Sigmoid colon (tissue), 7 donors: ENCODE results near the gene RPL10A. TPM values are rescaled to one million over a fixed set of nuclear protein-coding genes. Genes with fewer than 3 reads are reported as not detected.
A peak's percentile ranks its signal among the peaks of the same experiment; 100 is the strongest.

Source experiments
- DNase-seq: peaks from one replicate; pipeline ENCODE4 v3.0.0-alpha.2; 2019
- H3K27ac ChIP-seq, 4 donors: fragments of 200-600 bp; sonication (generic); one replicate each; pipeline ENCODE4 v1.5.1; 2016 to 2019; ENCODE audit warnings: mild to moderate bottlenecking in 1 of 4
- H3K27me3 ChIP-seq, 3 donors: fragments of 200-600 bp; sonication (generic); one replicate each; pipeline ENCODE4 v1.5.1; 2019; ENCODE audit warnings: mild to moderate bottlenecking in 1 of 3
- H3K36me3 ChIP-seq, 4 donors: fragments of 200-600 bp; sonication (generic); one replicate each; pipeline ENCODE4 v1.5.1; 2016 to 2019
- H3K4me1 ChIP-seq, 4 donors: fragments of 200-600 bp; sonication (generic); one replicate each; pipeline ENCODE4 v1.5.1; 2017 to 2019
- H3K4me3 ChIP-seq, 4 donors: fragments of 200-600 bp; sonication (generic); one replicate each; pipeline ENCODE4 v1.5.1; 2017 to 2019; ENCODE audit warnings: mild to moderate bottlenecking in 2 of 4, moderate library complexity in 1 of 4
- H3K9me3 ChIP-seq, 4 donors: fragments of 200-600 bp in 3 of 4; sonication (generic) in 3 of 4; one replicate each; pipeline versions ENCODE4 v1.5.1 to v1.6.1; 2013 to 2019
- CTCF ChIP-seq, 4 experiments: fragments of 450-650 bp in 3 of 4; fragments of 200-600 bp in 1 of 4; IDR thresholded peaks; one replicate each; pipeline ENCODE4 v1.5.1; 2016 to 2019; ENCODE audit warnings: antibody characterized with exemption in 4 of 4, mild to moderate bottlenecking in 3 of 4, moderate library complexity in 2 of 4
- EP300 ChIP-seq, 4 donors: sonication (generic); formaldehyde crosslinking; IDR thresholded peaks; one replicate each; pipeline ENCODE4 v1.6.1; 2017; ENCODE audit warnings: antibody characterized with exemption in 4 of 4
- POLR2A ChIP-seq, 2 donors: fragments of 450-650 bp; IDR thresholded peaks; one replicate each; pipeline ENCODE4 v1.6.1; 2016; ENCODE audit warnings: antibody characterized with exemption in 2 of 2, mild to moderate bottlenecking in 2 of 2, moderate library complexity in 2 of 2
- POLR2AphosphoS5 ChIP-seq, 4 donors: sonication (generic); formaldehyde crosslinking; IDR thresholded peaks; one replicate each; pipeline ENCODE4 v1.6.1; 2017; ENCODE audit warnings: antibody characterized with exemption in 4 of 4
- WGBS, 2 donors: extraction: QIAGEN DNeasy Blood & Tissue Kit; methylation state at CpG; one replicate each; pipeline ENCODE4 v1.1.7; 2013; 5-methylcytosine and 5-hydroxymethylcytosine counted together
- intact Hi-C: fragments of 100-400 bp; cut with DNase I; formaldehyde crosslinking; loops from one replicate; pipeline ENCODE4 v1.15.1; 2023
- polyA plus RNA-seq, 3 donors: library from polyadenylated mRNA; stranded (reverse); fragments of 200-250 nt; gene quantifications; one replicate each; pipeline ENCODE4 v1.2.3, GENCODE V29; 2013
- total RNA-seq, 4 donors: library from RNA; depleted of rRNA; stranded (reverse); fragments of >200 nt; gene quantifications; one replicate each; pipeline ENCODE4 v1.1.0, GENCODE V29; 2016
- donor health status: healthy with polysubstance abuse.
- donor health status: Bipolar disorder and iron deficiency.
- donor health status: healthy.

The RPL10A gene
- total and polyA plus RNA-seq, 7 donors = 1,381 to 3,217 (median 2,085) TPM

- Histone ChIP-seq H3K27me3 (no peaks in the 10 kb centered on the region), H3K9me3 (no peaks in the 10 kb centered on the region), H3K27ac (peak overlapping the region; percentile 100), H3K4me1 (peaks cover 0 to 48% (median 41%) of the 10 kb centered on the region in 4 donors), H3K36me3 (no peaks in the 10 kb centered on the region), H3K4me3 (peak overlapping the region; percentile 68 to 99 (median 98))
- peak; percentile 92 for DNase-seq
- TF ChIP-seq POLR2AphosphoS5 (IDR thresholded peaks at IDR 0.05) (peak; percentile 55 to 82 (median 68)), CTCF (IDR thresholded peaks at IDR 0.05) (no peak)
- intact Hi-C loops = loop anchor here (1.0 to 2.0 kb wide), 2 partner anchors 29 to 235 kb away; partner anchors contain the start of gene RPL10A
- 7 to 16% methylated on average over 77 of the region's 77 CpGs for WGBS, 2 donors
Observed at GRCh38 chr6:35497571-35498421, 29.6 kb downstream of the RPL10A start.

GRCh38 chr6:35498422-35499067 lies 30.3 kb downstream of the RPL10A start:
- H3K4me1 ChIP-seq = peaks cover 0 to 41% (median 33%) of the 10 kb centered on the region in 4 donors
- H3K4me3 ChIP-seq = peak overlapping the region; percentile 68 to 99 (median 98)
- H3K36me3 ChIP-seq = no peaks in the 10 kb centered on the region
- TF ChIP-seq EP300 (IDR thresholded peaks at IDR 0.05) (no peak), POLR2A (IDR thresholded peaks at IDR 0.05) (no peak), CTCF (IDR thresholded peaks at IDR 0.05) (no peak), POLR2AphosphoS5 (IDR thresholded peaks at IDR 0.05) (no peak)
- no peak for DNase-seq
- no peaks in the 10 kb centered on the region for H3K27me3 ChIP-seq
- no peaks in the 10 kb centered on the region for H3K9me3 ChIP-seq
- 53 to 74% methylated on average over 14 of the region's 14 CpGs for WGBS, 2 donors
- intact Hi-C loops = loop anchor here (1.0 kb wide), 1 partner anchor 30 kb away; the partner anchor contains the start of gene RPL10A
- H3K27ac ChIP-seq = peak overlapping the region; percentile 100

- H3K27me3 ChIP-seq = peaks cover 0 to 1% (median 0%) of the 10 kb centered on the region in 3 donors
- H3K4me1 ChIP-seq = peaks cover 0 to 33% (median 26%) of the 10 kb centered on the region in 4 donors
- no peak overlapping the region for H3K27ac ChIP-seq
- intact Hi-C loops = no loop called here
- DNase-seq = no peak
- H3K9me3 ChIP-seq = no peaks in the 10 kb centered on the region
- 73 to 84% methylated on average over 4 of the region's 4 CpGs for WGBS, 2 donors
- no peaks in the 10 kb centered on the region for H3K36me3 ChIP-seq
- no peak overlapping the region for H3K4me3 ChIP-seq
- TF ChIP-seq POLR2A (IDR thresholded peaks at IDR 0.05) (no peak), EP300 (IDR thresholded peaks at IDR 0.05) (no peak), CTCF (IDR thresholded peaks at IDR 0.05) (no peak), POLR2AphosphoS5 (IDR thresholded peaks at IDR 0.05) (no peak)
Observed at GRCh38 chr6:35499372-35499771, 31.2 kb downstream of the RPL10A start.

- H3K27me3 ChIP-seq = peaks cover 0 to 15% (median 3%) of the 10 kb centered on the region in 3 donors
- no peaks in the 10 kb centered on the region for H3K36me3 ChIP-seq
- H3K4me3 ChIP-seq = no peak overlapping the region
- 83 to 85% methylated on average over 6 of the region's 6 CpGs for WGBS, 2 donors
- TF ChIP-seq EP300 (IDR thresholded peaks at IDR 0.05) (no peak), POLR2A (IDR thresholded peaks at IDR 0.05) (no peak)
- DNase-seq = no peak
- no peak overlapping the region for H3K27ac ChIP-seq
- peaks cover 0 to 20% (median 14%) of the 10 kb centered on the region in 4 donors for H3K4me1 ChIP-seq
- intact Hi-C loops = no loop called here
- no peaks in the 10 kb centered on the region for H3K9me3 ChIP-seq
Observed at GRCh38 chr6:35500782-35501181, 32.6 kb downstream of the RPL10A start.

GRCh38 chr6:35501784-35502183 lies 33.6 kb downstream of the RPL10A start:
- intact Hi-C loops = no loop called here
- no peak for DNase-seq
- peaks cover 3 to 24% (median 3%) of the 10 kb centered on the region in 3 donors for H3K27me3 ChIP-seq

More at GRCh38 chr6:35501784-35502183, 33.6 kb downstream of the RPL10A start:
- 91 to 93% methylated on average over 2 of the region's 2 CpGs for WGBS, 2 donors
- Histone ChIP-seq H3K4me3 (no peak overlapping the region), H3K4me1 (peaks cover 0 to 23% (median 15%) of the 10 kb centered on the region in 4 donors), H3K27ac (no peak overlapping the region), H3K36me3 (no peaks in the 10 kb centered on the region), H3K9me3 (no peaks in the 10 kb centered on the region)
- TF ChIP-seq POLR2AphosphoS5 (IDR thresholded peaks at IDR 0.05) = no peak
